NCI-H146 (cell line): ENCODE measurements around the gene ORAI3.
A peak's percentile ranks its signal among the peaks of the same experiment; 100 is the strongest.

Source experiments
- DNase-seq: peaks from one replicate; lab custom pipeline; 2025; lab: John Stamatoyannopoulos, UW

ORAI3 gene

DNA sequence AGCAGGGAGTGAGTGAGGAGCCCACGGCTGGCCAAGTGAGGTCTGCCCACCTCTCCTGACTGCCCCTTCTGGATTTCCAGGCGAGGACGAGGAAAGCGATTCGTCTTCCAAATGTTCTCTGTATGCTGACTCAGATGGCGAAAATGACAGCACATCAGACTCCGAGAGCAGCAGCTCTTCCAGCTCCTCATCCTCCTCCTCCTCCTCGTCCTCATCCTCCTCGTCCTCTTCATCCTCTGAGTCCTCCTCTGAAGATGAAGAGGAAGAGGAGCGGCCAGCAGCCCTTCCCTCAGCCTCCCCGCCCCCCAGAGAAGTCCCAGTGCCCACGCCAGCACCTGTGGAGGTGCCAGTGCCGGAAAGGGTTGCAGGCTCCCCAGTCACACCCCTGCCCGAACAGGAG is 22.4 kb downstream of the ORAI3 start:
- no peak for DNase-seq

DNA sequence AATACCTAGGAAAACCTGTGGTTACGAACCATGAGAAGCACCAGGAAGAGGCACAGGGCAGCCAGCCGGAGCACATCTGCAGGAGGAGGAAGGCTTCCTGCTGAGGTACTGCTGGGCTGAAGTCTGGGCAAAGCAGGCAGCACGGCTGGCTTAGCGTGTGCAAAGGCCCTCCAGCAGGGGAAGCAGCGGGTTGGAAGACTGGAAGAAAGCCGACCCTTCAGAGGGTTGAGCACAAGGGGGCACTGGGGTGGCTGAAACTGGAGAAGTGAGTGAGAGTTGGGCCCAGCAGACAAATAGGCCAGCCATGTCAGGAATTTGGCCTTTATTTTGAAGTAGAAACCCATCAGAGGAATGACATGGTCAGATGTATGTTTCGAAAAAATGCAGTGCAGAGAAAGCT is 24.0 kb downstream of the ORAI3 start:
- no peak for DNase-seq

DNA sequence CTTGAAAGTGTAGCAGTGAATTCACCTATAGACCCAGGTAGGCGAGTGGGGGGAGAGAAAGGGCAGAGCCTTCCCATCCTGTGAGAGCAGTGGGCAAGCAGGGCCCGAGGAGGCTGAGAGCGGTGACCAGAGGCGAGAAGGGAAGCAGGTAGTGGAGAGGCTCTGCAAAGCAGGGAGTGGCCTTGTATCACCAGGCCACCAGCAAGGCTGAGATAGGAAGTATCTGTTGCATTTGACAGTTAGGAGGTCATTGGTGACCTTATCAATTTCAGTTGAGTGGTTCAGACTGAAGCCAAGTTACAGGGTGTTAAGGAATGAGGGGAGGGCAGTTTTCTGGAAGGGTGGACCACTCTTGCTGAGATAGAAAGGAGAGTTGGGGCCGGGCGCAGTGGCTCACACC is 25.5 kb downstream of the ORAI3 start:
- DNase-seq: no peak

DNA sequence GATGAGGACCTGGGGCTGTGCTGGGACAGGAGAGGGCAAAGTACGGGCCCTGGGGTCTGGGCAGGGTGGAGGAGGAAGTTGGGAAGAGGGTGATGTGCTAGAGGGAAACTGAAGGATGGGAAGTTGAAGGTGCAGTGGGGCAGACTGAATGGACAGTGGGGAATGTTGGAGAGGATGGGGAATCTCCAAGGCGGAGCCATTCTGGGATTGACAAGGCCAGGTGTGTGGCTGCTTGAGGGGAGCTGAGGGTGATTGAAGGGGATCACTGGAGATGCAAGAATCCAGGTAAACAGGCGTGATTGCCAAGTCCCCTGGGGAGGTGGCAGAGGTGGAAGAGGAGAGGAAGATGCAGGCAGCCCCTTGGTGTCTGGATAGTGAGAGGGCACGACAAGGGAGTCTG is 27.6 kb downstream of the ORAI3 start:
- no peak for DNase-seq

DNA sequence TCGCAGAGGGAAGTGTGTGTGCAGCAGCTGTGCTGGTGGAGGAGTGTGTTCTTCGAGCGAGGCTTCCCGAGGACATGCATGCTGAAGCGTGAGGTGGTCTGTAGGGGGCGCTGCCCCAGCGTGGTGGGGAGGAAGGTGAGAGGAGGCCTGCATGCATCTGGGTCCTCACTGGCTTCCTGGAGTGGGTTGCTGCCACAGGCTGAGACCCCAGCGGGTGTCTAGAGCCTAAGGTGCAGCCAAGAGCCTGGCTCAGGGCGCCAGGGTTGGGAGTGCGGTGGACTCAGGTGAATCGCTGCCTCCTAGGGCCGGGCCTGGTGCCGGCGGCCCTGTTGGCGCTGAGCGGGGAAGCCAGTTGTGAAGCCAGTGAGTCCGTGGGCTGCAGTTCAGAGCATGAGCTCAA is 28.6 kb downstream of the ORAI3 start:
- no peak for DNase-seq

DNA sequence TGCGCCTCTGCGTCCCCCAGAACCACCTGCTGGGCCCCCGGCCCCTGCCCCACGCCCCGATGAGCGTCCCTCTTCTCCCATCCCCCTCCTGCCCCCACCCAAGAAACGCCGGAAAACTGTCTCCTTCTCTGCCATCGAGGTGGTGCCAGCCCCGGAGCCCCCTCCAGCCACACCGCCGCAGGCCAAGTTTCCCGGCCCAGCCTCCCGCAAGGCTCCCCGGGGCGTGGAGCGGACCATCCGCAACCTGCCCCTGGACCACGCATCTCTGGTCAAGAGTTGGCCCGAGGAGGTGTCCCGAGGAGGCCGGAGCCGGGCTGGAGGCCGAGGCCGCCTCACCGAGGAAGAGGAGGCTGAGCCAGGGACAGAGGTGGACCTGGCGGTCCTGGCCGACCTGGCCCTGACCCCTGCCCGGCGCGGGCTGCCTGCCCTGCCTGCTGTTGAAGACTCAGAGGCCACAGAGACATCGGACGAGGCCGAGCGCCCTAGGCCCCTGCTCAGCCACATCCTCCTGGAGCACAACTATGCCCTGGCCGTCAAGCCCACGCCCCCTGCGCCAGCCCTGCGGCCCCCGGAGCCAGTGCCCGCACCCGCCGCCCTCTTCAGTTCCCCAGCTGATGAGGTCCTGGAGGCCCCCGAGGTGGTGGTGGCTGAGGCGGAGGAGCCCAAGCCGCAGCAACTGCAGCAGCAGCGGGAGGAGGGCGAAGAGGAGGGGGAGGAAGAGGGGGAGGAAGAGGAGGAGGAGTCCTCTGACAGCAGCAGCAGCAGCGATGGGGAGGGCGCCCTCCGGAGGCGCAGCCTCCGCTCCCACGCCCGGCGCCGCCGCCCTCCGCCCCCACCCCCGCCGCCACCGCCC is 30.5 kb downstream of the ORAI3 start:
- no peak for DNase-seq

DNA sequence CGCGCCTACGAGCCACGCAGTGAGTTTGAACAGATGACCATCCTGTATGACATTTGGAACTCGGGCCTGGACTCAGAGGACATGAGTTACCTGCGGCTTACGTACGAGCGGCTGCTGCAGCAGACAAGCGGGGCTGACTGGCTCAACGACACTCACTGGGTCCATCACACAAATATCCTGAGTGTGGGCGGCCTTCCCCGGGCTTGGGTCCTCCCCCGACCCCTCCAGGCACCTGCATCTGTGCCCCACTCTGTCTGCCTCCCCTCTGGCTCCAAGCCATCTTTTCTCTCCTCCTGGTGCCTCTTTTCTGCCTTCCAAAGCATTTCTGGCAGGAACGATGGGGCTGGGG is 31.1 kb downstream of the ORAI3 start:
- DNase-seq: no peak

DNA sequence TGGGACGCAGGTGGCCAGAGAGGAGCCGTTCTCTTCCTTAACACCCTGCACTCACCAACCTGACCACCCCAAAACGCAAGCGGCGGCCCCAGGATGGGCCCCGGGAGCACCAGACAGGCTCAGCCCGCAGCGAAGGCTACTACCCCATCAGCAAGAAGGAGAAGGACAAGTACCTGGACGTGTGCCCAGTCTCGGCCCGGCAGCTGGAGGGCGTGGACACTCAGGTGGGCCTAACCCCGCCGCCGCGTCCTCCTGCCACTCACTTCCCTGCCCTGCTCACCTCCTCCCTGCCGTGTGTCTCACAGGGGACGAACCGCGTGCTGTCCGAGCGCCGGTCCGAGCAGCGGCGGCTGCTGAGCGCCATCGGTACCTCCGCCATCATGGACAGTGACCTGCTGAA is 31.6 kb downstream of the ORAI3 start:
- no peak for DNase-seq

DNA sequence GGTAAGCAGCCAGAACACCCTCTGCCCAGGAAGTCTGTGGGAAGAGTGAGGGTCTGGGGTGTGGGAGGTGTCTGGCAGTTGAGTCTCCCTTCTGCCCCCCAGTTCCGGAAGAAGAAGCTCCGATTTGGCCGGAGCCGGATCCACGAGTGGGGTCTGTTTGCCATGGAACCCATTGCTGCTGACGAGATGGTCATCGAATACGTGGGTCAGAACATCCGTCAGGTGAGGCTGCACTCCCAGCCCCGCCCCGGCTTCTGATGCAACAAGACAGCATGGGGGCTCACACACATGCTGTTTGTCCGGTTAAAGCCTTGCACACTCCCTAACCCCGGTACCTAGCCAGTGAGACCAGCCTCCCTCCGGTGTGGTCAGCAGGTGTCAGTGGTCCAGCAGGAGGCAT is 32.1 kb downstream of the ORAI3 start:
- DNase-seq: no peak

DNA sequence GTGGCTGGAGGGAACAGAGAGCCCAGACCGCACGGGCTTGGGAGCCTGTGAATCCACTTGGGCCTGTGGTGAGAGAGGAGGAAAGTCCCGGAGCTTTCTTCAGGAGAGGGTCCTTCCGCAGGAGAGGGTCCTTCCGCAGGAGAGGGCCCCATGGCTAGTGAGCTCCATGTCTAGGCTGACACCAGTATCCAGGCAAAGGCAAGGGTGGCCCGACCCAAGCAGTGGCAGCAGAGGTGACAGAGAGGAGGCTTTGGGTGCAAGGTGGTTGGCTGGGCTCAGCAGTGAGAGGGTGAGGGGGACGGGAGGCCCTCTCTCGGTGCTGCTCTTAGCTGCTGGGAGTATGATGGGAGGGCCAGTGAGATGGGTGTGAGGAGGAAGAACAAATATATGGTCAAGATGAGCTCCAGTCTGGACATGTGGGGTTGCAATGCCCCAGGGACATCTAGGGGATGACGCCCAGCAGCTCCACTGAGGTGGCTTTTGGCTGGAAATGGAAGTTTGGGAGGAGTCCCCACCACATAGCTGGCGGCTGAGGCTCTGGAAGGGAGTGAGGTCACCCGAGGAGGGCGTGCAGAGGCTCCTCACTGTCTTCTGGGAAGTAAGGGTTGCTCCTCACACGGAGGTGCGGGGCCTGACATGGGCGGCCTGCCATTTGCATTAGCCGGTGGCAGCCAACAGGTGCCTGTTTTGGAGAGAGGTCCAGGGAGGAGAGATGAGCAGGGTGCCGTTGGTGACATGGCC is 33.9 kb downstream of the ORAI3 start:
- DNase-seq: no peak

DNA sequence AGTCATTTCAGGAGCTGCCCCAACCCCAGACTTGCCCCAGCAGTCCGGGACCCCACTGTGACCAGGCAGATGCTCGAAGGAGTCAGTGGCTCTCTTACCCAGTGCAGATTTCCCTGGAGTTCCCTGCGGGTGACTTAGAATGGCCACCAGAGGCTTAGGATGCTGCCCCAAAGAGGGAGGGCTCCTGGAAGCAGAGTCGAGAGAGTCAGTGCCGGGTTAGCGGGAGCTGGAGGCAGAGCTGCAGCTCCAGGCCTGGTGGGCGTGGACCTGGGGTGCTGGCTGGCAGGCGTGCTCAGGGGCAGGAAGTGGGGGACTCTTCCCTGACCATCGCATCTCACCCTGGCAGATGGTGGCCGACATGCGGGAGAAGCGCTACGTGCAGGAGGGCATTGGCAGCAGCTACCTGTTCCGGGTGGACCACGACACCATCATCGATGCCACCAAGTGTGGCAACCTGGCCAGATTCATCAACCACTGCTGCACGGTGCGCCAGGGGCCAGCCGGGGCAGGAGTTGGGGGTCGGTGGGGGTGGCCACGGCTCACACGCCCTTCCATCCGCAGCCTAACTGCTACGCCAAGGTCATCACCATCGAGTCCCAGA is 34.5 kb downstream of the ORAI3 start:
- DNase-seq: no peak

DNA sequence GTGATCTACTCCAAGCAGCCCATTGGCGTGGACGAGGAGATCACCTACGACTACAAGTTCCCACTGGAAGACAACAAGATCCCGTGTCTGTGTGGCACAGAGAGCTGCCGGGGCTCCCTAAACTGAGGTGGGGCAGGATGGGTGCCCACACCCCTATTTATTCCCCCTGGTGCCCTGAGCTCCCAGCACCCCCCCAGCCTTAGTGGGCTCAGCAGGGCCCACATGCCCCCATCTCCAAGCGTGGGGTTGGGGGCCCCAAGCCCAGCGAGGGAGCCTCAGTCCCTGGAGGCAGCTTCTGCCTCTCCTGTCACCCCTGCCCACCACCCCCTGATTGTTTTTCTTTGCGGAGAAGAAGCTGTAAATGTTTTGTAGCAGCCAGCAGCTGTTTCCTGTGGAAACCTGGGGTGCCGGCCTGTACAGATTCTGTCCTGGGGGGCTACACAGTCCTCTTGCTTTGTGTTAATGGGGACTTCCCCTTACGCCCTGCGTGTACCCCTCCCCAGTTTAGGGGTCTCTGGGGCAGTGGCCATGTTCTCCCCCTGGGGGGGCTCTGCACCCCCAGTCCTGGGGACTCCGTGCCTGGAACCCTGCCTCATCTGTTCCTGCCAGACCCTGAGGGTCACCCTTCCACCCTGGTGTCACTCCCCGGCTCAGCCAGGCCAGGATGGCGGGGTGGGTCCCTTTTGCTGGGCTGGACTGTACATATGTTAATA is 35.2 kb downstream of the ORAI3 start:
- DNase-seq: no peak

DNA sequence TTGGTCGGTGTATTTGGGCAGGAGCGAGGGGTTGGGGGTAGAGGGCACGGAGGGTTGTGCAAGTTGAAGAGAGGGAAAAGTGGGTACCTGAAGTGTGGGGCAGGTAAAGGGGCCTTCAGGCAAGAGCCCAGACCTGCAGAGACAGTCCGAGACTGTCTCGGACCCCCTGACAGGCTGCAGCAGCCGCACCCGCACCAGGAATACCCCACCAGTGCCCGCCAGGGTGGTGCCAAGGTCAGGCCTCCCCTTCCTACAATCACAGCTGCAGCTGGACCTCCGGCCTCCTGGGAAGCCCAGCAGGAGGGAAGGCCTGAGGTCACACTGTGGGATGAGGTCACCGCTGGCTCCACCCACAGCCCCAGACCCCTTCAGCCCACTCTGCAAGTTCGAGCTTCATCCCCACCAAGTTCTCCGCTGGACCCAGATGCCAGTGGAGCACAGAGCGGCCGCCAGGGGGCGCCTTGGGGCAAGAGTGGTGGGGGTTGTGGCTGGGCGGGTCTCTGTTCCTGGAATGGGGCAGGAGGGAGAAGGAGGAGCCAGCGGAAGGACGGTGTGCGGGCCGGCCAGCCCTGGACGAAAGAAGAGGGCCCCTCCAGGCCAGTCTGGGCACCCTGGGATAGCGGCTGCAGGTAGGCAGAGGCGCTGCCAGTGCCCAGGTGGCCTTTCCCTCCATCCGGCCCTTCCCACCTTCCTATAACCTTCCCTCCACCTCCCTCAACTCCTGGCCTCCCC is 36.0 kb downstream of the ORAI3 start, which contains the start of gene HSD3B7:
HSD3B7 (plus strand) TSS at position 539 of the 732 bp plus-strand sequence. CDS start 452 bp downstream, outside the sequence.
- peak; percentile 84 for DNase-seq

DNA sequence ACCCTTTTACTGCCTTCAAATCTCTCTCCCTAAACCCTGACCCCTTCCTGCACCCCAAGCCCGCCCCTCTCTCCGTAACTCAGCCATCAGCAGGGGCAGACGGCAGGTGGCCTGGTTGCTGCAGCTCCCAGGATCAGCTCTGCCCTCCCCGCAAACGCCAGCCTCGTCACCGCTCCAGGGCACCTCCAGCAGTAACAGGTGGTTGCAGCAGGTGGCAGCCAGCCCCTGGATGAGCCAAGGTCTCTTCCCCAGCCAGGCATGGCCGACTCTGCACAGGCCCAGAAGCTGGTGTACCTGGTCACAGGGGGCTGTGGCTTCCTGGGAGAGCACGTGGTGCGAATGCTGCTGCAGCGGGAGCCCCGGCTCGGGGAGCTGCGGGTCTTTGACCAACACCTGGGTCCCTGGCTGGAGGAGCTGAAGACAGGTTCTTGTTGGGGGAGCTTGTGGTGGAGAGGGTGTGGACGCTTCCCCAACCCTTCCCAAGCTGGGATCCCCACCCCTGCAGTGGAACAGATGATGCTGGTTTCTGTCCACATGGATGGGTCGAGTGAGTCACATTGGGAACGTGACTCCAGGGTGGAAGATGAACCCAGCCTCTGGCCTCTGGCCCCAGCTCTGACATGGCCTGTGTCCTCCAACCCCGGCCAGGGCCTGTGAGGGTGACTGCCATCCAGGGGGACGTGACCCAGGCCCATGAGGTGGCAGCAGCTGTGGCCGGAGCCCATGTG is 36.7 kb downstream of the ORAI3 start:
- peak; percentile 93 for DNase-seq

DNA sequence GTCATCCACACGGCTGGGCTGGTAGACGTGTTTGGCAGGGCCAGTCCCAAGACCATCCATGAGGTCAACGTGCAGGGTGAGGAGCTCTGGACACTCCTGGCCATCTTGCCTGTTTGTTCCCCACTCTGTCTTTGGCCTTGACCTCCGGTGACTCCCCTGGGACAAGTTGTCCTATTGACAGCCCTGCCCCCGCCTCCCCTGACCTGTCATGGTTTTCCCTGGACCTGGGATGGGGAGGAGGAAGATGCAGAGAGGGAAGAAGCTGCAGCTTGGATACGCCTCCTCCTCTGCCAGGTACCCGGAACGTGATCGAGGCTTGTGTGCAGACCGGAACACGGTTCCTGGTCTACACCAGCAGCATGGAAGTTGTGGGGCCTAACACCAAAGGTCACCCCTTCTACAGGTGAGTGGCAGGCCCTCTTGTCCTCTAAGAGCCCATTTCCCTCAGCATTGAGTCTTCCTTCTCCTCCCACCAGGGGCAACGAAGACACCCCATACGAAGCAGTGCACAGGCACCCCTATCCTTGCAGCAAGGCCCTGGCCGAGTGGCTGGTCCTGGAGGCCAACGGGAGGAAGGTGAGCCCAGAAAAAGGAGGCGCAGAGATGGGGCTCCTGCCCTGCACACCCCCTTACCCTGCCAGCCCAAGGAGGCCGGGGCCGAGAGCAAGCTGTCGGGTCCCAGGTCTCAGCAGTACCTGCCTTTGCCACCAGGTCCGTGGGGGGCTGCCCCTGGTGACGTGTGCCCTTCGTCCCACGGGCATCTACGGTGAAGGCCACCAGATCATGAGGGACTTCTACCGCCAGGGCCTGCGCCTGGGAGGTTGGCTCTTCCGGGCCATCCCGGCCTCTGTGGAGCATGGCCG is 37.5 kb downstream of the ORAI3 start:
- DNase-seq: no peak

DNA sequence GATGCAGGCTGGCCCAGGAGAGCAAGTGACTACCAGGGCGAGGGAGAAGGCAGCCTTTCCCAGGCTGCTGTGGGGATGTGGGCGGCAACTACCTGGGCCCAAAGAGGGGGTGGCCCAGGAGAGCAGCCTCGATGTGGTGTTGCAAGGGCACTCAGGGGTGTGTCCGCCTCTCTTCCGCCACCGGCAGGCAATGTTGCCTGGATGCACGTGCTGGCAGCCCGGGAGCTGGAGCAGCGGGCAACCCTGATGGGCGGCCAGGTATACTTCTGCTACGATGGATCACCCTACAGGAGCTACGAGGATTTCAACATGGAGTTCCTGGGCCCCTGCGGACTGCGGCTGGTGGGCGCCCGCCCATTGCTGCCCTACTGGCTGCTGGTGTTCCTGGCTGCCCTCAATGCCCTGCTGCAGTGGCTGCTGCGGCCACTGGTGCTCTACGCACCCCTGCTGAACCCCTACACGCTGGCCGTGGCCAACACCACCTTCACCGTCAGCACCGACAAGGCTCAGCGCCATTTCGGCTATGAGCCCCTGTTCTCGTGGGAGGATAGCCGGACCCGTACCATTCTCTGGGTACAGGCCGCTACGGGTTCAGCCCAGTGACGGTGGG is 38.8 kb downstream of the ORAI3 start:
- no peak for DNase-seq

DNA sequence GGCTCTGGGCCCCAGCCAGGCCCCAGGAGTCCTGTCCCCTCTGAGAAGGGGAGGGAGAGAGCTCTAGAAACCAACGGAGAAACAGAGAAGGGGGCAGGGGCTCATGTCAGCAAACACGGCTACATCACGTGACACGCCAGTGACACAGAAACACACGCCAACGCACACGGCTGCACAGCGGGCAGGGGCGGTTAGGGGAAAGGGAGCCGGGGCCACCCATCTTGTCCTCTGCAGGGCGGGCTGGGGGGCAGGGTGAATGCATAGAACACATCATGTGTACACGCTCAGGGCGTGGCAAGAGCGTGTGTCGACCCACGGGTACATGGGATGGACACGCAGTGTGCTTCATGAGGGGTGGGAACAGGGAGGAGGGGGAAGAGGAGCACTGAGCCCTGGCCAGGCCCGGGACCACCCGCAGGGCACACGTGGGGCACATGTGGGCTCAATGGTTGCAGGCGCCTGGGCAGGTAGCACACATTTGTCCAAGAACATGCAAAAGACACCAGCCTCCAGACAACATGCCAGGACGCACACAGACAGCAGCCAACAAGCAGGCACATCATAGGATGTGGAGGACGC is 40.7 kb downstream of the ORAI3 start:
- no peak for DNase-seq

DNA sequence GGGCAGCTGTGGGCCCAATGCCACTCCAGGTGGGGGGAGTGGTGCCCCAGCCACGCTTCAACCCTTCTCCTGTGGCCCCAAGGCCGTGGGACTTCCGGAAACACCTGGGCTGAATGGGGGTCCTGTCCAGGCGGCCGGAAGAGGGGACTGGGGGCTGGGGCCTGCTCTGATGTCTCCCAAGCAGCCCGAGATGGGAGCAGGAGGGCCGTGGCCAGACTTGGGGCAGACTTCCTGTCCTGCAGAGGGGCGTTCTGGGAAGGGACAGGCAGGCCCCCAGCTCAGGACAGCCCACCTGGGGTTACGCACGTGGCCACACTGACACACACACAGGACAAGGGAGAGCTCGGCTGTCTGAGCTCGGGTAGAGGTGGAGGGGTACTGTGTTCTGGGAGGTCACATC is 41.2 kb downstream of the ORAI3 start:
- DNase-seq: no peak

DNA sequence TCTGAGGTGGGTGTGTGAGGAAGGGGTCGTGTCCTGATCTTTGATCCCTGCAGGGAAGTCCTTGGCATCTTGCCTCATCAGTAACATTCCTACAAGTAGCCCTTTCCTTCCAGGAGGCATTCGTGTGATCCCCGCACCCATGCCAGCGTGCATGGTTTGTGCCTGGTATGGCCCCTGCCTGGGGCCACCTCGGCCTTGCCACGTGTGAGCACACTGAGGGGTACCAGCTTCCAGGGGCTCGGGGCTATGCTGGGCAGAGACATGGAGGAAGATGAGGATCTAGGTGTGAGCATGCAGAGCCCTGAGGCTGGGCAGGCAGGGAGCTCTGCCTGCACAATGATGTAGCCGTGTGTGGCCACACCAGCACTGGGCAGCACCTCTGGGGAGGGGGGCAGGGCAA is 42.2 kb downstream of the ORAI3 start:
- no peak for DNase-seq
